Esophagus muscularis mucosa (tissue), 4 donors: Measurements from ENCODE around the gene CAPN1.
A peak's percentile ranks its signal among the peaks of the same experiment; 100 is the strongest.

Experiments
- EP300 ChIP-seq: sonication (generic); formaldehyde crosslinking; IDR thresholded peaks from one replicate; pipeline ENCODE4 v1.6.1; 2017; ENCODE audit warnings: antibody characterized with exemption
- POLR2A ChIP-seq: fragments of 450-650 bp; IDR thresholded peaks from one replicate; pipeline ENCODE4 v1.6.1; 2017; ENCODE audit warnings: antibody characterized with exemption, moderate library complexity, mild to moderate bottlenecking, low read depth
- POLR2AphosphoS5 ChIP-seq, 2 donors: sonication (generic); formaldehyde crosslinking; IDR thresholded peaks; one replicate each; pipeline ENCODE4 v1.6.1; 2017; ENCODE audit warnings: antibody characterized with exemption in 2 of 2
- TF ChIP-seq, protein P1 (sequence below), 3 experiments: fragments of 200-600 bp in 2 of 3; fragments of 450-650 bp in 1 of 3; sonication (generic) in 2 of 3; IDR thresholded peaks; one replicate each; pipeline ENCODE4 v1.5.1; 2017 to 2019; ENCODE audit warnings: antibody characterized with exemption in 3 of 3, mild to moderate bottlenecking in 2 of 3, moderate library complexity in 1 of 3

GRCh38 chr11:65182258-65183170 is 786 bp downstream of the CAPN1 start:
- TF ChIP-seq EP300 (no peak), POLR2AphosphoS5 (IDR thresholded peaks at IDR 0.05) (peak in 1 of 2 donors; percentile 7), POLR2A (no peak)
- TF ChIP-seq, protein P1, sequence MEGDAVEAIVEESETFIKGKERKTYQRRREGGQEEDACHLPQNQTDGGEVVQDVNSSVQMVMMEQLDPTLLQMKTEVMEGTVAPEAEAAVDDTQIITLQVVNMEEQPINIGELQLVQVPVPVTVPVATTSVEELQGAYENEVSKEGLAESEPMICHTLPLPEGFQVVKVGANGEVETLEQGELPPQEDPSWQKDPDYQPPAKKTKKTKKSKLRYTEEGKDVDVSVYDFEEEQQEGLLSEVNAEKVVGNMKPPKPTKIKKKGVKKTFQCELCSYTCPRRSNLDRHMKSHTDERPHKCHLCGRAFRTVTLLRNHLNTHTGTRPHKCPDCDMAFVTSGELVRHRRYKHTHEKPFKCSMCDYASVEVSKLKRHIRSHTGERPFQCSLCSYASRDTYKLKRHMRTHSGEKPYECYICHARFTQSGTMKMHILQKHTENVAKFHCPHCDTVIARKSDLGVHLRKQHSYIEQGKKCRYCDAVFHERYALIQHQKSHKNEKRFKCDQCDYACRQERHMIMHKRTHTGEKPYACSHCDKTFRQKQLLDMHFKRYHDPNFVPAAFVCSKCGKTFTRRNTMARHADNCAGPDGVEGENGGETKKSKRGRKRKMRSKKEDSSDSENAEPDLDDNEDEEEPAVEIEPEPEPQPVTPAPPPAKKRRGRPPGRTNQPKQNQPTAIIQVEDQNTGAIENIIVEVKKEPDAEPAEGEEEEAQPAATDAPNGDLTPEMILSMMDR (IDR thresholded peaks at IDR 0.05): no peak
